ENCODE measurements around the gene MBD3L2B.

MBD3L2B gene

GRCh38 chr19:6988257-6988656 is 33.0 kb downstream of the MBD3L2B start:
- Histone ChIP-seq H3K4me1 (ENCODE audit: control insufficient read depth, insufficient read depth, low read length) (no peaks in the 10 kb centered on the region), H3K36me3 (ENCODE audit: control insufficient read depth in 2 of 2, insufficient read depth in 2 of 2, low read length in 2 of 2) (no peaks in the 10 kb centered on the region), H3K27ac (ENCODE audit: low read length) (no peak overlapping the region), H3K27me3 (ENCODE audit: control insufficient read depth in 1 of 2, insufficient read depth in 2 of 2, low read length in 2 of 2) (peaks cover 2 to 3% of the 10 kb centered on the region in 2 donors), H3K9ac (ENCODE audit: low read length in 2 of 2) (no peak overlapping the region), H3K4me3 (ENCODE audit: low read length in 2 of 2) (no peak overlapping the region), H3K9me3 (ENCODE audit: control insufficient read depth in 2 of 2, low read length in 2 of 2) (peaks cover 7 to 15% of the 10 kb centered on the region in 2 donors)

- Histone ChIP-seq H3K27me3 (ENCODE audit: control insufficient read depth in 1 of 2, insufficient read depth in 2 of 2, low read length in 2 of 2) (peaks cover 2 to 3% of the 10 kb centered on the region in 2 donors), H3K4me1 (ENCODE audit: control insufficient read depth, insufficient read depth, low read length) (no peaks in the 10 kb centered on the region), H3K27ac (ENCODE audit: low read length) (no peak overlapping the region), H3K36me3 (ENCODE audit: control insufficient read depth in 2 of 2, insufficient read depth in 2 of 2, low read length in 2 of 2) (no peaks in the 10 kb centered on the region), H3K4me3 (ENCODE audit: low read length in 2 of 2) (no peak overlapping the region), H3K9me3 (ENCODE audit: control insufficient read depth in 2 of 2, low read length in 2 of 2) (peaks cover 9 to 18% of the 10 kb centered on the region in 2 donors), H3K9ac (ENCODE audit: low read length in 2 of 2) (no peak overlapping the region)
These were observed 33.4 kb downstream of the MBD3L2B start for GRCh38 chr19:6987850-6988249.

GRCh38 chr19:6983448-6983847 is 37.8 kb downstream of the MBD3L2B start:
- no peaks in the 10 kb centered on the region for H3K36me3 ChIP-seq (ENCODE audit: control insufficient read depth in 2 of 2, insufficient read depth in 2 of 2, low read length in 2 of 2)
- no peak overlapping the region for H3K9ac ChIP-seq (ENCODE audit: low read length in 2 of 2)
- no peak overlapping the region for H3K27ac ChIP-seq (ENCODE audit: low read length)
- H3K4me3 ChIP-seq (ENCODE audit: low read length in 2 of 2) = no peak overlapping the region
- no peaks in the 10 kb centered on the region for H3K4me1 ChIP-seq (ENCODE audit: control insufficient read depth, insufficient read depth, low read length)
- H3K9me3 ChIP-seq (ENCODE audit: control insufficient read depth in 2 of 2, low read length in 2 of 2) = peaks cover 13 to 16% of the 10 kb centered on the region in 2 donors
- peaks cover 0 to 3% of the 10 kb centered on the region in 2 donors for H3K27me3 ChIP-seq (ENCODE audit: control insufficient read depth in 1 of 2, insufficient read depth in 2 of 2, low read length in 2 of 2)

- Histone ChIP-seq H3K4me1 (ENCODE audit: control insufficient read depth, insufficient read depth, low read length) (no peaks in the 10 kb centered on the region), H3K4me3 (ENCODE audit: low read length in 2 of 2) (no peak overlapping the region), H3K36me3 (ENCODE audit: control insufficient read depth in 2 of 2, insufficient read depth in 2 of 2, low read length in 2 of 2) (no peaks in the 10 kb centered on the region), H3K27ac (ENCODE audit: low read length) (no peak overlapping the region), H3K9ac (ENCODE audit: low read length in 2 of 2) (no peak overlapping the region), H3K27me3 (ENCODE audit: control insufficient read depth in 1 of 2, insufficient read depth in 2 of 2, low read length in 2 of 2) (no peaks in the 10 kb centered on the region), H3K9me3 (ENCODE audit: control insufficient read depth in 2 of 2, low read length in 2 of 2) (peaks cover 8 to 16% of the 10 kb centered on the region in 2 donors)
These were observed 41.8 kb downstream of the MBD3L2B start for GRCh38 chr19:6979399-6979798.

- H3K27ac ChIP-seq (ENCODE audit: low read length) = no peak overlapping the region
- no peak overlapping the region for H3K4me3 ChIP-seq (ENCODE audit: low read length in 2 of 2)
- no peaks in the 10 kb centered on the region for H3K27me3 ChIP-seq (ENCODE audit: control insufficient read depth in 1 of 2, insufficient read depth in 2 of 2, low read length in 2 of 2)
These were observed 45.0 kb downstream of the MBD3L2B start for GRCh38 chr19:6976197-6976596.

GRCh38 chr19:6971366-6971765 is 49.9 kb downstream of the MBD3L2B start:
- no peaks in the 10 kb centered on the region for H3K27me3 ChIP-seq (ENCODE audit: control insufficient read depth in 1 of 2, insufficient read depth in 2 of 2, low read length in 2 of 2)
- H3K4me3 ChIP-seq (ENCODE audit: low read length in 2 of 2) = no peak overlapping the region
- no peak overlapping the region for H3K27ac ChIP-seq (ENCODE audit: low read length)
- H3K4me1 ChIP-seq (ENCODE audit: control insufficient read depth, insufficient read depth, low read length) = no peaks in the 10 kb centered on the region
- no peak overlapping the region for H3K9ac ChIP-seq (ENCODE audit: low read length in 2 of 2)
- no peaks in the 10 kb centered on the region for H3K9me3 ChIP-seq (ENCODE audit: control insufficient read depth in 2 of 2, low read length in 2 of 2)
- no peaks in the 10 kb centered on the region for H3K36me3 ChIP-seq (ENCODE audit: control insufficient read depth in 2 of 2, insufficient read depth in 2 of 2, low read length in 2 of 2)

More at GRCh38 chr19:6976197-6976596, 45.0 kb downstream of the MBD3L2B start:
- H3K9me3 ChIP-seq (ENCODE audit: control insufficient read depth in 2 of 2, low read length in 2 of 2) = peaks cover 0 to 8% of the 10 kb centered on the region in 2 donors
- no peak overlapping the region for H3K9ac ChIP-seq (ENCODE audit: low read length in 2 of 2)
- H3K4me1 ChIP-seq (ENCODE audit: control insufficient read depth, insufficient read depth, low read length) = no peaks in the 10 kb centered on the region
- no peaks in the 10 kb centered on the region for H3K36me3 ChIP-seq (ENCODE audit: control insufficient read depth in 2 of 2, insufficient read depth in 2 of 2, low read length in 2 of 2)

- no peaks in the 10 kb centered on the region for H3K9me3 ChIP-seq (ENCODE audit: control insufficient read depth in 2 of 2, low read length in 2 of 2)
- no peak overlapping the region for H3K27ac ChIP-seq (ENCODE audit: low read length)
- H3K4me1 ChIP-seq (ENCODE audit: control insufficient read depth, insufficient read depth, low read length) = no peaks in the 10 kb centered on the region
- H3K4me3 ChIP-seq (ENCODE audit: low read length in 2 of 2) = no peak overlapping the region
- H3K27me3 ChIP-seq (ENCODE audit: control insufficient read depth in 1 of 2, insufficient read depth in 2 of 2, low read length in 2 of 2) = no peaks in the 10 kb centered on the region
- H3K9ac ChIP-seq (ENCODE audit: low read length in 2 of 2) = no peak overlapping the region
- no peaks in the 10 kb centered on the region for H3K36me3 ChIP-seq (ENCODE audit: control insufficient read depth in 2 of 2, insufficient read depth in 2 of 2, low read length in 2 of 2)
These were observed 50.8 kb downstream of the MBD3L2B start for GRCh38 chr19:6970443-6970842.

- H3K9ac ChIP-seq (ENCODE audit: low read length in 2 of 2) = no peak overlapping the region
- H3K27ac ChIP-seq (ENCODE audit: low read length) = no peak overlapping the region
- no peak overlapping the region for H3K4me3 ChIP-seq (ENCODE audit: low read length in 2 of 2)
- no peaks in the 10 kb centered on the region for H3K27me3 ChIP-seq (ENCODE audit: control insufficient read depth in 1 of 2, insufficient read depth in 2 of 2, low read length in 2 of 2)
- no peaks in the 10 kb centered on the region for H3K36me3 ChIP-seq (ENCODE audit: control insufficient read depth in 2 of 2, insufficient read depth in 2 of 2, low read length in 2 of 2)
- no peaks in the 10 kb centered on the region for H3K9me3 ChIP-seq (ENCODE audit: control insufficient read depth in 2 of 2, low read length in 2 of 2)
- H3K4me1 ChIP-seq (ENCODE audit: control insufficient read depth, insufficient read depth, low read length) = no peaks in the 10 kb centered on the region
These were observed 51.2 kb downstream of the MBD3L2B start for GRCh38 chr19:6970021-6970420.

GRCh38 chr19:6969490-6969889 is 51.7 kb downstream of the MBD3L2B start:
- Histone ChIP-seq H3K27ac (ENCODE audit: low read length) (no peak overlapping the region), H3K36me3 (ENCODE audit: control insufficient read depth in 2 of 2, insufficient read depth in 2 of 2, low read length in 2 of 2) (no peaks in the 10 kb centered on the region), H3K9ac (ENCODE audit: low read length in 2 of 2) (no peak overlapping the region), H3K4me3 (ENCODE audit: low read length in 2 of 2) (no peak overlapping the region), H3K9me3 (ENCODE audit: control insufficient read depth in 2 of 2, low read length in 2 of 2) (no peaks in the 10 kb centered on the region), H3K27me3 (ENCODE audit: control insufficient read depth in 1 of 2, insufficient read depth in 2 of 2, low read length in 2 of 2) (no peaks in the 10 kb centered on the region), H3K4me1 (ENCODE audit: control insufficient read depth, insufficient read depth, low read length) (no peaks in the 10 kb centered on the region)
